GM19438 (cell line): Measurements from ENCODE around the gene SH2B2.
"Not testable (repeated sequence)": the region's sequence is repeated elsewhere in the genome, so short reads cannot be mapped to it uniquely, and the experiment has no call there.

Experiments
- ATAC-seq: cut with Tn5 transposase; IDR thresholded peaks from one replicate; pipeline ENCODE4 v1.9.1; 2021; ENCODE audit warnings: low read depth; ENCODE audit not compliant: unreplicated experiment

The SH2B2 gene

GRCh38 chr7:102303669-102304422, 17.2 kb downstream of the SH2B2 start:
- ATAC-seq, result no peak

- ATAC-seq, result no peak
Measured at GRCh38 chr7:102304668-102305067, 18.0 kb downstream of the SH2B2 start.

GRCh38 chr7:102305414-102306268, 19.0 kb downstream of the SH2B2 start:
- ATAC-seq, result peak; percentile 44

GRCh38 chr7:102306916-102307677, 20.4 kb downstream of the SH2B2 start:
- peak; percentile 75 for ATAC-seq

- no peak for ATAC-seq
Measured at GRCh38 chr7:102310414-102310815, 23.7 kb downstream of the SH2B2 start.

DNA sequence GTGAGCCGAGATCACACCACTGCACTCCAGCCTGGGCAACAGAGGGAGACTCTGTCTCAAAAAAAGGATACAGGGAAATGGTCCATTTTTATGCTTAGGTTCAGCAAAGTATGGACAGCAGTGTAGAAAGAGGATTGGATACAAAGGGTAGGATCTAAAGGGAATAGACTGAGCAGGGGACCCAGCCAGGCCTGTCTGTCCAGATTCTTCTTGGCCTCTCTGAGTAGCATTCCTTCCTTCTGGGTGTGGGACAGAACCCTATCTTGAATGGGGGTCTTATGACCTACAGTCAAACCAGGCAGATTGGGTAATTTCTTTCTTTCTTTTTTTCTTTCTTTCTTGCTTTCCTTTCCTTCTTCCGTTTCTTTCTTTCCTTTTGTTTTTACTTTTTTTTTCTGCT, 25.6 kb downstream of the SH2B2 start:
- no peak for ATAC-seq

DNA sequence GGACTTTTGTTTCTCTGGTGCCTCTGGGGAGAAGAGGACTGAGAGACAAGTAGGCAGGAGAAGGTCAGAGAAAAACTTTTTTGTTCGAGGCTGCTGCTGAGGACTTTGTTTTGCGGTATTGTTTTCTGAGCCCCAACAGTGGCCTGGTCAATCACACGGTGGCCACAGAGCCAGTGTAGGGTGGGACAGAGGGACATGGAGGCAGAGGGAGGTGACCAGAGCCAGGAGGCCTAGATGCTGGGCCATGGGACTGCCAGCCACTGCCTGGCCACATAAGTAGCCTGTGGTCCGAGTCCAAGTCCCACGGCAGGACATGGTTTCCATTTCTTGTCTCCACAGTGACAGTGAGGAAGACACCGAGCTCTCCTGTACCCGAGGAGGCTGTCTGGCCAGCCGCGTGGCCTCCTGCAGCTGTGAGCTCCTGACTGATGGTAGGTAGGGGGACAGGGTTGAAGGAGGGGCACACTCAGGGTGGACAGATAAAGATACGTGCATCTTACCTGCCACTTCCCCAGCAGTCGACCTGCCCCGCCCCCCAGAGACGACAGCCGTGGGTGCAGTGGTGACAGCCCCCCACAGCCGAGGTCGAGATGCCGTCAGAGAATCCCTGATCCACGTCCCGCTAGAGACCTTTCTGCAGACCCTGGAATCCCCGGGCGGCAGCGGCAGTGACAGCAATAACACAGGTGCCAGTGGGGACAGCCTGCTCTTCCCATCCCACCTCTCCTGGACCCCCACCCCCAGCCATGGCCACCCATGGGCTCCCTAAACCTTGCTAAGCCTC, 27.5 kb downstream of the SH2B2 start:
- no peak for ATAC-seq

DNA sequence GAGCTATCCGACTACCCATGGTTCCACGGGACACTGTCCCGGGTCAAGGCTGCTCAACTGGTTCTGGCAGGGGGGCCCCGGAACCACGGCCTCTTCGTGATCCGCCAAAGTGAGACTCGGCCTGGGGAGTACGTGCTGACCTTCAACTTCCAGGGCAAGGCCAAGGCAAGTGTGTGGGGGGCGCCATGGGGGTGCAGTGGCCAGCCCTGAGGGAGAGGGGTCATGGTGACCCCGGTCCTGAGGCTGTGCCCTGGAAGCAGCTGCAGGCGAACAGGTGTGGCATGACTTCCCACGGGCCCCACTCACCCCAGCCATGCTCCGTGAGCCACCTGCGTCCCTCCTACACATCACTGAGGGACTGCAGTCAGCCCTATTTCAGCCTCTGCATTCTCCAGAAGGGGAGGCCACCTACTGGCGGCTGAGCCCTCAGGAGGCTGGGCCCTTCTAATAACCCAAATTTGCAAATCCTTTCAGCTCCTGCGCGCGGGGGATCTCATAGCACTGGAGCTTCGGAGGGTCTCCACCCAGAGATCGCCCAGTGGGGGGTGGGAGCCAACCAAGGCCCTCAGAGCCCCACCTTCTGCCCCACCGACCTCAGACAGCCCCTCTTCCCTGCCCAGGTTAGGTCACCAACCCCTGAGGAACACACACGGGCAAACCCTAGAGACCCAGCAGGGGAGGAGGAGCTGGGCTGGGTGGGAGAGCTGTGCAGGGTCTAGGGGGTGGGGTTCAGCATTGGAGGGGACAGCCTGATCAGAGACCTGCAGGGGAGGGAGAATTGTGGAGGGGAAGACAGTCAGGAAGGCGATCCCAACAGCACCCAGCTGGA, 30.8 kb downstream of the SH2B2 start:
- no peak for ATAC-seq

GRCh38 chr7:102318482-102318971, 31.9 kb downstream of the SH2B2 start:
- no peak for ATAC-seq

GRCh38 chr7:102319671-102320070, 33.0 kb downstream of the SH2B2 start:
- no peak for ATAC-seq

- ATAC-seq, result no peak
Measured at GRCh38 chr7:102320181-102320580, 33.5 kb downstream of the SH2B2 start.

DNA sequence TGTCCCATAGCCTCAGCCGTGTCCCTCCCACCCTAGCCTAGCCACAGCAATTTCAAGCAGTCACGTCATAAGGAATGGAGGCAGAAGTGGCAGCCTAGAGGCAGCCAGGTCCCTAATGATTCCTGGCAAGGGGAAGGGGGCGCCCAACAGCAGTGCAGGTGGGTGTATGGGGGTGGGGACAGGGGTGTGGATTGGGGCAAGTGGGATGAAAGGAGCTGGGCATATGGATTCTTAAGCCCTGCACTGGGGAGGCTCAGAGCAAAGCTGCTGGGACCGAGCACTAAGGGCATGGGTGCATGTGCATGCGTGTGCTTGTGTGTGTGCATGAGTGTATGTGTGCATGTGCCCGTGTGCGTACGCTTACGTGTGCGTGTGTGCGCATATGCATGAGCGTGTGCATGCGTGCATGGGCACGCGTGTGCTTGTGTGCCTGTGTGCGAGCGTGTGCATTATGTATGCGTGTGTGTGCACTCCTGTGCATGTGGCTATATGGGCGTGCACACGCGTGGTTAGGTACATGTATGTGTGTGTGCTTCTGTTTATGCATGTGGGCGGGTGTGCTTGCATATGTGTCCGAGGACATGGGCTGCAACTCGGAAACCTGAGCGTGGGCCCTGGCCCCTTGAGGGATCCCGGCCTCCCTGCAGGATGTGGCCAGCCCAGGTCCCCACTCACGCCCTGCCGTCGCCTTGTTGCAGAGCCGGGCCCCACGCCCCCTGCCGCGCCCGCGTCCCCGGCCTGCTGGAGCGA, 34.1 kb downstream of the SH2B2 start:
- ATAC-seq, result no peak

DNA sequence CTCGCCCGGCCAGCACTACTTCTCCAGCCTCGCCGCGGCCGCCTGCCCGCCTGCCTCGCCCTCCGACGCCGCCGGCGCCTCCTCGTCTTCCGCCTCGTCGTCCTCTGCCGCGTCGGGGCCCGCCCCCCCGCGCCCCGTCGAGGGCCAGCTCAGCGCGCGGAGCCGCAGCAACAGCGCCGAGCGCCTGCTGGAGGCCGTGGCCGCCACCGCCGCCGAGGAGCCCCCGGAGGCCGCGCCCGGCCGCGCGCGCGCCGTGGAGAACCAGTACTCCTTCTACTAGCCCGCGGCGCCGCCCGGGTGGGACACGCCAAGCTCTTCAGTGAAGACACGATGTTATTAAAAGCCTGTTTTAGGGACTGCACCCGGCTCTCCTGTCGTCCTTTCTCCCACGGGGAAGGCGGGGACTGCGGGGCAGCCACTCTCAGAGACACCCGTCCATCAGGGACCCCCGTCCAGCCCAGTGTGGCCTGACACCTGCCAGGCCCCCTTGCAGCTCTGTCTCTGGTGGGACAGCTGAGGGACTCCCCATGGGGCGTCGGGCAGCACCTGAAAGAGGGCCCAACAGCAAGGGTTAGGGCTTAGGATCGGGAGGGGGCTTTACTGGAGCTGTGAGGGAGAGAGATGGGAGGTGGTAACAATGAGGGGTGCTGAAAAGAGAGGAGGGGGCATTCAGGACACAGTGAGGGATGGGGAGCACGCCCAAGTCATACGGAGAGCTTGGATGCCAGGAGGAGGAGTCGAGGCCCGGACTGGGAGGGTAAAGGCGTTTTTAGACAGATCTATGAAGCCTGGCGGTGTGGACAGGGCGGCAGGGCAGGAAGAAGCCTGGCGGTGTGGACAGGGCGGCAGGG, 34.9 kb downstream of the SH2B2 start:
- no peak for ATAC-seq

DNA sequence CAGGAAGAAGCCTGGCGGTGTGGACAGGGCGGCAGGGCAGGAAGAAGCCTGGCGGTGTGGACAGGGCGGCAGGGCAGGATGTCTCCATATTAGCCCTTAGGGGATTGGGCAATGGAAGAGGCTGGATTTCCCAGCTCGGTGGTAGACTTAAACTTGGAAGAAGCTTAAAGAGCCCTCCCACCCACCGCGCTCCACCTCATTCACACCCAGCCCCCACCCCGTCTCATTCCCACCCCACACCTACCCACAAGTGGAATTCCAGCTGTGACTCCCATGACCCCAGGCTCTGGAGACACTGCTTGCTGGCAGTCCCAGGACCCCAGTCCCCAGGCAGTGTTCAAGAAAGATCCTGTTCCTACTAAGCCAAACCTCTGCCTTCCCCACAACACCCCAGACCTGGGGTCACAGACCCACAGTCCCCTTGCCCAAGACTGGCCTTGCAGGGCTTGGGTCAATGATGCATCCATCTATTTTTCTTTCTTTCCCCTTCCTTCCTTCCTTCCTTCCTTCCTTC, 35.6 kb downstream of the SH2B2 start:
- no peak for ATAC-seq

DNA sequence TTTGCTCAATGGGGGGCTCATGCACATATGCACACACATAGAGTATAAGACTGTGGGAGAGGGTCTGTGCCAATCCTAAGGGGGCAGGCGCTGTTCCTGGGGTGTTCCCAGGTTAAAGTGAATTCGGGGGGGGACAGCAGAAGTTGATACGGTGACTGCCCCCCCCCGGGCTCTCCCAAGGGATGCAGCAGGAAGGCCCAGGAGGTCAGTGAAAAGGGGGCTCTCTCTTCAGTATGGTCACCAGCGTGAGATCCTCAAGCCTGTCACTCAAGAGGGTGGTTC, 37.2 kb downstream of the SH2B2 start:
- ATAC-seq, result no peak

GRCh38 chr7:102325106-102325505, 38.4 kb downstream of the SH2B2 start:
- ATAC-seq, result not testable (repeated sequence)

DNA sequence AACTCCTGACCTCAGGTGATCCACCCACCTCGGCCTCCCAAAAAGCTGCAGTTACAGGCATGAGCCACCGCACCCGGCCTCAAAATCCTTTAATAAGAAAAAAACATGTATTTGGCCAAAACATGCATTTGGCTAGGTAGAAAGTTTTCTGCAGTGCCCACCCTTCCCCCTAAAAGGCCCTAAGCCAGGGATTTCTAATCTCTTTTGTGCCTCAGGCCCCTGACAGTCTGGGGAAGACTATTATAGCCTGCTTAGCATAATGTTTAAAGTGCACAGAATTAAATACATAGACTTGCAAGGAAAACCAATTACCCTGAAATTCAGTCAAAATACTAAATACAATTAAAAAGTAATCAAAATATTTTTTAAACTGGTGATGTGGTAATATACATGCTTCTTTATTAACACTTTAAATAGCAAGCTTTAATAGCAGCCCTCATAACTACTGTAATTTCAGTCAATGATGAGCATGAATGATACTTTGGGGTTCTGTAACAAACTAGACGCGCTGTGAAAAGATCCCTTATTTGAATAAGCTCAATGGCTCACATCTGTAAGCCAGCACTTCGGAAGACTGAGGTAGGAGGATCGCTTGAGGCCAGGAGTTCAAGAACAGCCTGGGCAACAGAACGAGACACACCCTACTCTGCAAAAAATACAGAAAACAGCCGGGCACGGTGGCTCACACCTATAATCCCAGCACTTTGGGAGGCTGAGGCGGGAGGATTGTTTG, 39.7 kb downstream of the SH2B2 start:
- ATAC-seq, result no peak
